Ramos (cell line): Measurements from ENCODE around the gene IFNLR1.

ENCODE experiments used
- in situ Hi-C: fragments of 300-500 bp; cut with MboI; formaldehyde crosslinking; loops from one replicate; pipeline ENCODE4 v1.14.3; 2022; ENCODE audit warnings: low sequenced_read_pairs; ENCODE audit not compliant: unreplicated experiment

The IFNLR1 gene

DNA sequence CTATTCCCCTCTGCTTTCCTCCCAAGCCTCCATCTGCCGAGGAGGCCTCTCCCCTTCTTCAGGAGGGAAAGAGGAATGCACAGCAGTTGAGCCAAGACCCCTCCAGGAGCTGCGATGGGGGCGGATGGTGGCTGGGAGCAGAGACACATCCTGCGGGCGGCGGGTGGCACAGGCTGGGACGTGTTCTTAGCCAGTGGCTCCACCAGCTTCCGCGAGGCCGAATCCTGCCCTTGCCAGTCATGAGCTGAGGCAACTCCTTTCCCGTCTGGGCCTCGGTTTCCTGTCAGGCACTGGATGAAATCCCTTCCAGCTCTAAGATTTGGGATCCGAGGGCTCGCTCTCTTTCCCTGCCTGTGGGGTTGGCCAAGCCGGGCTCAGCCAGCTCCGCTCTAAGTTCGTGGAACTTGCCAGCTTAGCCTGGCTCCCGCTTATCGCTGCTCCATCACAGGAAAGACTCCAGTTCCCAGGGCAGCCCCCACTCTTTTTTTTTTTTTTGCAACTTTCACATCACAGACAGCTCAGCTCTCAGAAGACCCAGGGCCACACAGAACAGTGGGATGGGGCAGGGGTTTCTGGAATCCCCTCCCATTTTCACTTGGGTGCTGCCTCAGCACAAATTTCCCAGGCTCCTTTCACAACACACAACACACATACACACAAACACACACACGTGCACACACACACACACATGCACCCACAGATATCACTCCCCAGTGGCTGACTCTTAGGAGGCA is 75.7 kb downstream of the IFNLR1 start:
- in situ Hi-C loops = no loop called here

DNA sequence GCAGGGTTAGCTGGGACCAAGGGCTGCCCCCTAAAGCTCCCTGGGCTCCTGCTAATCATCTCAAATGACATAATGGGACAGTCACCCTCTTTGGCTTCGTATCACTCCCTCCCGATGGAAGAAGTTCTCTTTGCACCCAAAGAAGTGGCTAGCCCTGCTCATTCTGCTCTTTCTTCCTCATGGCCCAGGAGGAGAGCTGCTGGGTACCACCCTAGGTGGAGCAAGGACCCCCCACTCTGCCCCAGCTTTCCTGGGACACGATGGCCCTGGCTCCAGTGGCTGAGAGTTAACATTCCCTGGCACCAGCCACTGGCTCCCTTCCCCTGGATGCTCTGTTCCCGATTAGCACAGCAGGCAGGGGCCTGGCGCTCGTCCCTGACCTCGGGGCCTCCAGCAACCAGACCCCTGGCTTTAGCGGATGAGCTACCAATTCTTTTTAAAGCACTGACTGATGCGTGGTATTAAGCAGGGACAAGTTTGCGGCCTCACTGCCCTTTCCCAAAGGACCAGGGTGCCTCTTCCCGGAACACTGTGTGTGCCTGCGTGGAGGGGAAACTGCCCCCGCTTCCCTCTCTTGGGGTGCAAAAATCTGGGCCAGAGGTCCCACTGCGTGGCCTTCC is 76.3 kb downstream of the IFNLR1 start:
- in situ Hi-C loops = no loop called here

DNA sequence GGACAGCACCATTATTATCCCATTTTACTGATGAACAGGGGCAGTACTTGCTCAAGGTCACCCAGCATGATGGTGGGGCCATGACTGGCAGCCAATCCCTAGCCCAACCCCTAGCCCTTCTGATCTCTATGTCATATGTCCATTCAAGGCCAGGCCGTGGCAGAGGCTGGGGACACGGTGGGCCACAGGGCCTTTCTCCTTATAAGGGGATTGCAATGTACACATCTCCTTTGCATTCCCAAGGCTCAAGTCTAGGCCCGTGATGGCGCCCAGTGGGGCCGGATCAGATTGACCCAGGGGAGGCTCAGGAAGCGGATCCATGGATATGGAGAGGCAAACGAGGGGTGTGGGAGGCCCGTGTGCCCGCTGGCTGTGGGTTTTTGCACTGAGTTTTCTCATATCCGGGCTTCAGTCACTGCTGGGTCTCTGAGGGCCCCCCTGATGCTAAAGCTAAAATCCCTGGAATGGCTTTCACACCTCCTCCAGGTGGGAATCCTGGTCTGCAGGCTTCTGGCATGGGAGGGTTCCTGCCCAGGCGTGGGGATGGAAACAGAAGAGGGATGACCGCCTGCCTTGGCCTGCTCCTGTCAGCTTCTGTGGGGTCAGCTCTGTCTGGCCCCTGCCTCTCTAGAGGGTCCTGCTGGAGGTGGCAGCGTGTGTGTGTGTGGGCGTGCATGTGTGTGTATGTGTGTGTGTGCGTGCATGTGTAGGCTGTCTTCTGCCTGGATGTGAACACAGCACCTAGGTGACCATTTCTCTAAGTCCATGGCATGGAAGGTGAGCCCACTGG is 77.2 kb downstream of the IFNLR1 start:
- in situ Hi-C loops = no loop called here

GRCh38 chr1:24109166-24109483 is 78.0 kb downstream of the IFNLR1 start:
- in situ Hi-C loops = no loop called here

DNA sequence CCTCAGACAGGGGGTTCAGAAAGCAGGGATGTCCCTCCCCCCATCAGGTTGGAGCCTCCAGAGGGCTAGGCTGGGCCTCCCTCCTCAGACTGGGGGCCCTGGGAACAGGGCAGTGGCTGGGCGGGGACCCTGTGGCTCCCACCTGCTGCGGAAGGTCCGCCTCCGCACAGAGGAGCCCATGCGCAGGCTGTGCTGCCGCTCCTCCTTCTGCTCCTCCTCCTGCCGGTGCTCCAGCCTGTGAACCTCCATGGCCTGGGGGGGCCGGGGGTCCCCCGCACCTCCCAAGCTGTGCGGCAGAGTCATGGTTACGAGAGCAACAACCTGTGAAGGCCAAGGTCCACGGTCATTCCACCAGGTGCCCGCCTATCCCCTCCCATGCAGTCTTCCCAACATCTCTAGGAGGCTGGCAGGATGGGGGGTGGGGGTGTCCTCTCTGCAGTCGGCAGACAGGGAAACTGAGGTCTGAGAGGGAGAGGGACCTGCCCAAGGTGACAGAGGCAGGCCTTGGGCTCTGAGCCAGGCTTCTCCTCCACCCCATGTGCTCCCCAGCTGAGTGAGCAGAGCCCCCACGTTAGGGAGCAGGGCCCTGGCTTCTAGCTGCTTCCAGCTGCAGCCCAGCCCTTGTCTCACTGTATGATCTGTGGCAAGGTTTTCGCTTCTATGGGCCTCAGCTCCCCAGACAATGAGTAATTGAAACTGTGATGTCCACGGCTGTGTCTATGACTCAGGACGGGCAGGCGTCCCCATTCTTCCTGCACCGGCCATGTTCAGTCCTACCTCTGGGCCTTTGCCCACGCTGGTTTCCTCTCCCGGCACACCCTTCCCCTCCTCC is 78.5 kb downstream of the IFNLR1 start:
- in situ Hi-C loops = no loop called here

GRCh38 chr1:24107462-24108138 is 79.5 kb downstream of the IFNLR1 start:
- in situ Hi-C loops = no loop called here

DNA sequence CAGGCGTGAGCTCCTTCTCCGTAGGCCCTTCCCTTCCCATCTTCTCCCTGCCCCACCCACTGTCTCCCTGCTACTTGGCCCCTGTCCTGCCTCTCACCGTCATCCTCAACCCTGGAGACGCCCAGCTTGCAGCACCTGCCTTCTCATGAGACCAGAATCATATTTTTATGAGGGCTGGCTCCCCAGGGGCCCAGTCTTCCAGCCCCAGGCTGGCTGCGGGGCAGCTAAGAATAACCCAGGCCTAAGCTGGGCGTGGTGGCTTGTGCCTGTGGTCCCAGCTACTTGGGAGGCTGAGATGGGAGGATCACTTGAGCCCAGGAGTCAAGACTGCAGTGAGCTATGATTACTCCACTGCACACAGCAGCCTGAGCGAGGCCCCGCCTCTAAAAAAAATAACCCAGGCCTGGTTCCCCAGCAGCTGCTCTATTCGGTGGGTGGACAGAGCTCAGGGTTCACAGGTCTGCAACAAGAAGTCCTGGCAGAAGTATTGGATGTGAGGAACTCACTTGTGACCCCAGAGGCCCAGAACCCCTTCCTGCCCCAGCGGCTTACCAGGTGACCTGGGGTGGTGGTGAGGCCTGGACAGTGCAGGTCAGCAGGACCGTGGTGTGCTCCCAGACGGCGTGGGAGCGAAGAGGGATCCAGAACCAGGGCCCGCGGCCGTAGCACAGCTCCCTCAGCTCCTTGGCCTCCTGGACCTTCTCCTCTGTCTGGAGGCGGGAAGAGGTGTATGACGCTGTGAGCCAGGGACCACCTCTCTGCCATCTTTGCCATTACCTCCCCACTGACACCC is 81.5 kb downstream of the IFNLR1 start:
- in situ Hi-C loops = no loop called here

- in situ Hi-C loops = no loop called here
Observed at GRCh38 chr1:24104854-24105253, 82.2 kb downstream of the IFNLR1 start.
